WTC11 (cell line): ENCODE results near the gene JMJD6.

ENCODE experiments used
- CREB1 ChIP-seq: sonication (generic); formaldehyde crosslinking; IDR thresholded peaks from 2 replicates; pipeline ENCODE4 v1.8.0; 2023; ENCODE audit warnings: mild to moderate bottlenecking, missing genetic modification reagents
- CTCF ChIP-seq: fragments of 200-600 bp; IDR thresholded peaks from 2 replicates; pipeline ENCODE4 v1.8.0; 2022; ENCODE audit warnings: antibody characterized with exemption
- FOXP4 ChIP-seq: sonication (generic); formaldehyde crosslinking; IDR thresholded peaks from 2 replicates; pipeline ENCODE4 v1.8.0; 2022; ENCODE audit warnings: mild to moderate bottlenecking, missing genetic modification reagents
- HMGXB4 ChIP-seq: sonication (generic); formaldehyde crosslinking; IDR thresholded peaks from 2 replicates; pipeline ENCODE4 v1.8.1; 2023; ENCODE audit warnings: mild to moderate bottlenecking, moderate library complexity, missing genetic modification reagents
- RELA ChIP-seq: sonication (generic); formaldehyde crosslinking; IDR thresholded peaks from 2 replicates; pipeline ENCODE4 v1.8.1; 2022; ENCODE audit warnings: missing genetic modification reagents, mild to moderate bottlenecking, borderline replicate concordance
- ZNF317 ChIP-seq: sonication (generic); formaldehyde crosslinking; IDR thresholded peaks from 2 replicates; pipeline ENCODE4 v1.8.1; 2023; ENCODE audit warnings: low read depth, mild to moderate bottlenecking, moderate library complexity, missing genetic modification reagents, borderline replicate concordance

DNA sequence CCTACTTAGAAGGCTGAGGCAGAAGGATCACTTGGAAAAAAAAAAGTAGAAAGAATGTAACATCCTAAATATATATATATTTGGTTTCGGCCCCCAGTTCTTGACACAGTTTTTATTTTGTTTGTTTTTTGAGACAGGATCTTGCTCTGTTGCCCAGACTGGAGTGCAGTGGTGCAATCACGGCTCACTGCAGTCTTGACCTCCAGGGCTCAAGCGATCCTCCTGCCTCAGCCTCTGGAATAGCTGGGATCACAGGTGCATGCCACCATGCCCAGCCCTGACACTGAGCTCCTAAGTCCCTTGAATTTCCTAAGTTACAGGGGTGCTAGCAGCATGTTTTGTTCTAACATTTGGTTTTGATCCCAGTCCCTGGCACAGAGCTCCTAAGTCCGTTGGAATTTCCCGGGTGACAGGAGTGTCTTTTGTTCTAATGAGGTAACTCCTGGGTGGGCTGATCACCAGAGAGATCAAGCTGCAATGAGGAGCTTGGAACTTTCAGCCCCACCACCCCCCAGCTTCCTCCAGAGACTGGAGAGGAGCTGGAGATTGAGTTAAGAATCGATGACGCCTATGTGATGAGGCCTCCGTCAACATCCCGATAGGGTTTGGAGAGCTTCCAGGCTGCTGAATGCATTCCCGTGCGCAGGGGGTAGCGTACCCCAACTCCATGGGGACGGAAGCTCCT, 35.7 kb downstream of the JMJD6 start:
- no peak for TF ChIP-seq ZNF317
- no peak for TF ChIP-seq FOXP4
- TF ChIP-seq HMGXB4 = no peak
- no peak for TF ChIP-seq CTCF
- no peak for TF ChIP-seq RELA (CRISPR knock-in tag)
- TF ChIP-seq CREB1 (CRISPR knock-in tag) = no peak
